NB4 (cell line): ENCODE data around the gene IL20RA.

ENCODE experiments used
- MYC ChIP-seq: IDR thresholded peaks from 2 replicates; pipeline ENCODE4 v1.6.1; 2011; ENCODE audit warnings: low read depth, low read length
- POLR2A ChIP-seq: IDR thresholded peaks from 2 replicates; pipeline ENCODE4 v1.6.1; 2011; ENCODE audit warnings: mild to moderate bottlenecking; ENCODE audit not compliant: insufficient read length; ENCODE audit errors: extremely low read depth
- TF ChIP-seq, protein P1 (sequence below): IDR thresholded peaks from one replicate; pipeline ENCODE4 v1.5.1; 2012; ENCODE audit warnings: low read depth, low read length
- TF ChIP-seq, protein P2 (sequence below): IDR thresholded peaks from 2 replicates; pipeline ENCODE4 v1.6.1; 2011; ENCODE audit warnings: low read depth, low read length

GRCh38 chr6:137039010-137039409 lies 5.8 kb downstream of the IL20RA start:
- TF ChIP-seq, protein P1, sequence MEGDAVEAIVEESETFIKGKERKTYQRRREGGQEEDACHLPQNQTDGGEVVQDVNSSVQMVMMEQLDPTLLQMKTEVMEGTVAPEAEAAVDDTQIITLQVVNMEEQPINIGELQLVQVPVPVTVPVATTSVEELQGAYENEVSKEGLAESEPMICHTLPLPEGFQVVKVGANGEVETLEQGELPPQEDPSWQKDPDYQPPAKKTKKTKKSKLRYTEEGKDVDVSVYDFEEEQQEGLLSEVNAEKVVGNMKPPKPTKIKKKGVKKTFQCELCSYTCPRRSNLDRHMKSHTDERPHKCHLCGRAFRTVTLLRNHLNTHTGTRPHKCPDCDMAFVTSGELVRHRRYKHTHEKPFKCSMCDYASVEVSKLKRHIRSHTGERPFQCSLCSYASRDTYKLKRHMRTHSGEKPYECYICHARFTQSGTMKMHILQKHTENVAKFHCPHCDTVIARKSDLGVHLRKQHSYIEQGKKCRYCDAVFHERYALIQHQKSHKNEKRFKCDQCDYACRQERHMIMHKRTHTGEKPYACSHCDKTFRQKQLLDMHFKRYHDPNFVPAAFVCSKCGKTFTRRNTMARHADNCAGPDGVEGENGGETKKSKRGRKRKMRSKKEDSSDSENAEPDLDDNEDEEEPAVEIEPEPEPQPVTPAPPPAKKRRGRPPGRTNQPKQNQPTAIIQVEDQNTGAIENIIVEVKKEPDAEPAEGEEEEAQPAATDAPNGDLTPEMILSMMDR = no peak
- TF ChIP-seq POLR2A = no peak
- no peak for TF ChIP-seq MYC
- TF ChIP-seq, protein P2, sequence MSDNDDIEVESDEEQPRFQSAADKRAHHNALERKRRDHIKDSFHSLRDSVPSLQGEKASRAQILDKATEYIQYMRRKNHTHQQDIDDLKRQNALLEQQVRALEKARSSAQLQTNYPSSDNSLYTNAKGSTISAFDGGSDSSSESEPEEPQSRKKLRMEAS = no peak
